ENCODE data around the gene METTL15.

DNA sequence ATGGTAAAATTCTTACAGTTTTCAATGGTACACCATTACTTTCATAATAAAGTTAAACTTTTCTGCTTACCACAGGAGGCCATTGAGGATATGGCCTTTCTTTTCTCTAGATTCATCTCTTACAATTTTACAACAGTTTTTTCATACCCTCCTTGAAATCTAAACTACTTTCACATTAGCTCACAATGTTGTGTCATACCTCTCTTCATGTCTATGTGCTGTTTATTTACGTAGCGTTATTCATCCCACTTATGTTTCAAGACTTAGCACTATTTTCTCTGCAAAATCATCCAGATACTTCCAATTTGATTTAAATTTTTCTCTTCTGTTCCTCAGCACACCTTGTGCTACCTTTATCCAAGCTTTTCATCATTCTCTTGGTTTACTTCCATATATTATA, 123.3 kb downstream of the METTL15 start:
- TF ChIP-seq CTCF (IDR thresholded peaks at IDR 0.05) (no peak), POLR2A (IDR thresholded peaks at IDR 0.05) (no peak)

Measured in uterus (tissue), 2 donors.